GM23248 (cell line): ENCODE measurements around the gene DOCK10.

Experiments
- EZH2 ChIP-seq: fragments of 200-600 bp; sonication (generic); IDR thresholded peaks from 2 replicates; pipeline ENCODE4 v1.6.1; 2018; ENCODE audit warnings: antibody characterized with exemption, mild to moderate bottlenecking; ENCODE audit not compliant: insufficient read depth, poor library complexity, severe bottlenecking
- EZH2phosphoT487 ChIP-seq: fragments of 200-600 bp; sonication (generic); IDR thresholded peaks from 2 replicates; pipeline ENCODE4 v1.6.1; 2018; ENCODE audit warnings: antibody characterized with exemption, moderate library complexity, mild to moderate bottlenecking, low read depth; ENCODE audit not compliant: insufficient read depth

GRCh38 chr2:224885836-224886547 lies 156.3 kb downstream of the DOCK10 start:
- TF ChIP-seq EZH2 (no peak), EZH2phosphoT487 (no peak)
